ENCODE results near the gene TMEM109.

DNA sequence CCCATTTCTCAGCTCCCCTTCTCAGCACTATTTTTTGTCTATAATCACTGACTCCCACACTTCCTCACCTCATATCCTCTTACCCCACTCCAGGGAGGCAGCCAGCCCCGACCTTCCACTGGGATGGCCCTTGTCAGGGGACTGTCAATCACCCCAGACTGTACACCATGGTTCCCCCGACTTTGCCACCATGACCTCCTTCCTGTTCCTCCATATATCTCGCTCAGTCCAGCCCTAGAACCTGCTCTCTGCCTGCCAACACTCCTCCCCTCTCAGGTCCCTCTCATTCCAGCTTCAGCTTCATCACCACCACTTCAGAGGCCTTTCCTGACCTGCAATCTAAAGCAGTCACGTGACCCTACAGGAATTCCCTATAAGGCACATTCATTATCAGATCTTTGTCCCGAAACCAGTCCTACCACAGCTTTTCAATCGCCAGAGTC is 24.1 kb upstream of the TMEM109 start:
- TF ChIP-seq, protein P1, sequence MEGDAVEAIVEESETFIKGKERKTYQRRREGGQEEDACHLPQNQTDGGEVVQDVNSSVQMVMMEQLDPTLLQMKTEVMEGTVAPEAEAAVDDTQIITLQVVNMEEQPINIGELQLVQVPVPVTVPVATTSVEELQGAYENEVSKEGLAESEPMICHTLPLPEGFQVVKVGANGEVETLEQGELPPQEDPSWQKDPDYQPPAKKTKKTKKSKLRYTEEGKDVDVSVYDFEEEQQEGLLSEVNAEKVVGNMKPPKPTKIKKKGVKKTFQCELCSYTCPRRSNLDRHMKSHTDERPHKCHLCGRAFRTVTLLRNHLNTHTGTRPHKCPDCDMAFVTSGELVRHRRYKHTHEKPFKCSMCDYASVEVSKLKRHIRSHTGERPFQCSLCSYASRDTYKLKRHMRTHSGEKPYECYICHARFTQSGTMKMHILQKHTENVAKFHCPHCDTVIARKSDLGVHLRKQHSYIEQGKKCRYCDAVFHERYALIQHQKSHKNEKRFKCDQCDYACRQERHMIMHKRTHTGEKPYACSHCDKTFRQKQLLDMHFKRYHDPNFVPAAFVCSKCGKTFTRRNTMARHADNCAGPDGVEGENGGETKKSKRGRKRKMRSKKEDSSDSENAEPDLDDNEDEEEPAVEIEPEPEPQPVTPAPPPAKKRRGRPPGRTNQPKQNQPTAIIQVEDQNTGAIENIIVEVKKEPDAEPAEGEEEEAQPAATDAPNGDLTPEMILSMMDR (tag by site-specific recombination; IDR thresholded peaks at IDR 0.05): no peak
- TF ChIP-seq, protein P2, sequence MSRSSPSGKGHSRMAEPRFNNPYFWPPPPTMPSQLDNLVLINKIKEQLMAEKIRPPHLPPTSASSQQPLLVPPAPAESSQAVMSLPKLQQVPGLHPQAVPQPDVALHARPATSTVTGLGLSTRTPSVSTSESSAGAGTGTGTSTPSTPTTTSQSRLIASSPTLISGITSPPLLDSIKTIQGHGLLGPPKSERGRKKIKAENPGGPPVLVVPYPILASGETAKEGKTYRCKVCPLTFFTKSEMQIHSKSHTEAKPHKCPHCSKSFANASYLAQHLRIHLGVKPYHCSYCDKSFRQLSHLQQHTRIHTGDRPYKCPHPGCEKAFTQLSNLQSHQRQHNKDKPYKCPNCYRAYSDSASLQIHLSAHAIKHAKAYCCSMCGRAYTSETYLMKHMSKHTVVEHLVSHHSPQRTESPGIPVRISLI (tag by site-specific recombination; IDR thresholded peaks at IDR 0.05): no peak
- TF ChIP-seq ZFP37 (tag by site-specific recombination; IDR thresholded peaks at IDR 0.05) (no peak), ZNF768 (tag by site-specific recombination; IDR thresholded peaks at IDR 0.05) (no peak), ZFP41 (tag by site-specific recombination; IDR thresholded peaks at IDR 0.05; ENCODE audit: borderline replicate concordance) (no peak)
- TF ChIP-seq, protein P3, sequence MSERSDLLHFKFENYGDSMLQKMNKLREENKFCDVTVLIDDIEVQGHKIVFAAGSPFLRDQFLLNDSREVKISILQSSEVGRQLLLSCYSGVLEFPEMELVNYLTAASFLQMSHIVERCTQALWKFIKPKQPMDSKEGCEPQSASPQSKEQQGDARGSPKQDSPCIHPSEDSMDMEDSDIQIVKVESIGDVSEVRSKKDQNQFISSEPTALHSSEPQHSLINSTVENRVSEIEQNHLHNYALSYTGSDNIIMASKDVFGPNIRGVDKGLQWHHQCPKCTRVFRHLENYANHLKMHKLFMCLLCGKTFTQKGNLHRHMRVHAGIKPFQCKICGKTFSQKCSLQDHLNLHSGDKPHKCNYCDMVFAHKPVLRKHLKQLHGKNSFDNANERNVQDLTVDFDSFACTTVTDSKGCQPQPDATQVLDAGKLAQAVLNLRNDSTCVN (tag by site-specific recombination; optimal IDR thresholded peaks at IDR 0.05): no peak
- TF ChIP-seq, protein P4, sequence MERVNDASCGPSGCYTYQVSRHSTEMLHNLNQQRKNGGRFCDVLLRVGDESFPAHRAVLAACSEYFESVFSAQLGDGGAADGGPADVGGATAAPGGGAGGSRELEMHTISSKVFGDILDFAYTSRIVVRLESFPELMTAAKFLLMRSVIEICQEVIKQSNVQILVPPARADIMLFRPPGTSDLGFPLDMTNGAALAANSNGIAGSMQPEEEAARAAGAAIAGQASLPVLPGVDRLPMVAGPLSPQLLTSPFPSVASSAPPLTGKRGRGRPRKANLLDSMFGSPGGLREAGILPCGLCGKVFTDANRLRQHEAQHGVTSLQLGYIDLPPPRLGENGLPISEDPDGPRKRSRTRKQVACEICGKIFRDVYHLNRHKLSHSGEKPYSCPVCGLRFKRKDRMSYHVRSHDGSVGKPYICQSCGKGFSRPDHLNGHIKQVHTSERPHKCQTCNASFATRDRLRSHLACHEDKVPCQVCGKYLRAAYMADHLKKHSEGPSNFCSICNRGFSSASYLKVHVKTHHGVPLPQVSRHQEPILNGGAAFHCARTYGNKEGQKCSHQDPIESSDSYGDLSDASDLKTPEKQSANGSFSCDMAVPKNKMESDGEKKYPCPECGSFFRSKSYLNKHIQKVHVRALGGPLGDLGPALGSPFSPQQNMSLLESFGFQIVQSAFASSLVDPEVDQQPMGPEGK (tag by site-specific recombination; IDR thresholded peaks at IDR 0.05): no peak
- TF ChIP-seq, protein P5, sequence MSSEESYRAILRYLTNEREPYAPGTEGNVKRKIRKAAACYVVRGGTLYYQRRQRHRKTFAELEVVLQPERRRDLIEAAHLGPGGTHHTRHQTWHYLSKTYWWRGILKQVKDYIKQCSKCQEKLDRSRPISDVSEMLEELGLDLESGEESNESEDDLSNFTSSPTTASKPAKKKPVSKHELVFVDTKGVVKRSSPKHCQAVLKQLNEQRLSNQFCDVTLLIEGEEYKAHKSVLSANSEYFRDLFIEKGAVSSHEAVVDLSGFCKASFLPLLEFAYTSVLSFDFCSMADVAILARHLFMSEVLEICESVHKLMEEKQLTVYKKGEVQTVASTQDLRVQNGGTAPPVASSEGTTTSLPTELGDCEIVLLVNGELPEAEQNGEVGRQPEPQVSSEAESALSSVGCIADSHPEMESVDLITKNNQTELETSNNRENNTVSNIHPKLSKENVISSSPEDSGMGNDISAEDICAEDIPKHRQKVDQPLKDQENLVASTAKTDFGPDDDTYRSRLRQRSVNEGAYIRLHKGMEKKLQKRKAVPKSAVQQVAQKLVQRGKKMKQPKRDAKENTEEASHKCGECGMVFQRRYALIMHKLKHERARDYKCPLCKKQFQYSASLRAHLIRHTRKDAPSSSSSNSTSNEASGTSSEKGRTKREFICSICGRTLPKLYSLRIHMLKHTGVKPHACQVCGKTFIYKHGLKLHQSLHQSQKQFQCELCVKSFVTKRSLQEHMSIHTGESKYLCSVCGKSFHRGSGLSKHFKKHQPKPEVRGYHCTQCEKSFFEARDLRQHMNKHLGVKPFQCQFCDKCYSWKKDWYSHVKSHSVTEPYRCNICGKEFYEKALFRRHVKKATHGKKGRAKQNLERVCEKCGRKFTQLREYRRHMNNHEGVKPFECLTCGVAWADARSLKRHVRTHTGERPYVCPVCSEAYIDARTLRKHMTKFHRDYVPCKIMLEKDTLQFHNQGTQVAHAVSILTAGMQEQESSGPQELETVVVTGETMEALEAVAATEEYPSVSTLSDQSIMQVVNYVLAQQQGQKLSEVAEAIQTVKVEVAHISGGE (tag by site-specific recombination; conservative IDR thresholded peaks at IDR 0.05; ENCODE audit: low read depth): no peak

Data from HEK293 (cell line).